Measurements from ENCODE around the gene PSMG2.

PSMG2 gene

GRCh38 chr18:12702221-12703095 is at the start of gene PSMG2, which contains the start of gene CEP76:
TSS of gene PSMG2 (plus strand) at chr18:12703042. CDS start at chr18:12703108, 66 bp downstream.
TSS of gene CEP76 (minus strand) at chr18:12702723. CDS start at chr18:12702548, 175 bp downstream.
- DNase-seq = peak; percentile 88

- DNase-seq = no peak
Observed at GRCh38 chr18:12654971-12655370, 47.9 kb upstream of the PSMG2 start.

- DNase-seq = no peak
Observed at GRCh38 chr18:12656605-12656937, 46.3 kb upstream of the PSMG2 start.

GRCh38 chr18:12656938-12657683 is 45.7 kb upstream of the PSMG2 start:
- DNase-seq = peak; percentile 24

GRCh38 chr18:12657684-12658425 is 45.0 kb upstream of the PSMG2 start, which contains the start of gene SPIRE1:
TSS of gene SPIRE1 (minus strand) at chr18:12658107. CDS start at chr18:12657866, 241 bp downstream.
- DNase-seq = peak; percentile 60

- no peak for DNase-seq
Observed at GRCh38 chr18:12658426-12659138, 44.3 kb upstream of the PSMG2 start.

- DNase-seq = peak; percentile 27
Observed at GRCh38 chr18:12659904-12660605, 42.8 kb upstream of the PSMG2 start.

GRCh38 chr18:12668041-12668440 is 34.8 kb upstream of the PSMG2 start:
- DNase-seq = no peak

- DNase-seq = no peak
Observed at GRCh38 chr18:12679183-12679786, 23.6 kb upstream of the PSMG2 start.

GRCh38 chr18:12686100-12686499 is 16.7 kb upstream of the PSMG2 start:
- no peak for DNase-seq

GRCh38 chr18:12689256-12689850 is 13.5 kb upstream of the PSMG2 start:
- no peak for DNase-seq

GRCh38 chr18:12692206-12692605 is 10.6 kb upstream of the PSMG2 start:
- no peak for DNase-seq

- no peak for DNase-seq
Observed at GRCh38 chr18:12694032-12694431, 8.8 kb upstream of the PSMG2 start.

- no peak for DNase-seq
Observed at GRCh38 chr18:12699747-12700146, 3.1 kb upstream of the PSMG2 start.

- no peak for DNase-seq
Observed at GRCh38 chr18:12701161-12701560, 1.7 kb upstream of the PSMG2 start.

GRCh38 chr18:12703096-12703567 is 290 bp downstream of the PSMG2 start:
- no peak for DNase-seq

- no peak for DNase-seq
Observed at GRCh38 chr18:12703664-12704063, 822 bp downstream of the PSMG2 start.

- DNase-seq = no peak
Observed at GRCh38 chr18:12711446-12711845, 8.6 kb downstream of the PSMG2 start.

GRCh38 chr18:12721495-12722275 is 18.8 kb downstream of the PSMG2 start:
- DNase-seq = no peak

- no peak for DNase-seq
Observed at GRCh38 chr18:12722731-12723130, 19.9 kb downstream of the PSMG2 start.

All from activated T-cell treated with anti-CD3 and anti-CD28 coated beads, Interleukin-2, amount 50 U/mL, for 1 hour (primary cell).